HFFc6 (cell line): ENCODE measurements around the gene SLC37A3. TPM values are rescaled to one million over a fixed set of nuclear protein-coding genes. Genes with fewer than 3 reads are reported as not detected.
A peak's percentile ranks its signal among the peaks of the same experiment; 100 is the strongest.

Experiments used
- DNase-seq: peaks from one replicate; pipeline ENCODE4 v3.0.0-alpha.2; 2018
- H3K27ac Mint-ChIP-seq: 2 replicates; pipeline ENCODE4 v1.8.0; 2020; ENCODE audit warnings: mild to moderate bottlenecking, mixed read lengths
- H3K27me3 Mint-ChIP-seq: 2 replicates; pipeline ENCODE4 v1.8.0; 2021; ENCODE audit warnings: mild to moderate bottlenecking, moderate library complexity, mixed read lengths; ENCODE audit not compliant: insufficient read depth
- H3K36me3 Mint-ChIP-seq: 2 replicates; pipeline ENCODE4 v1.8.0; 2021; ENCODE audit warnings: low read depth, mixed read lengths
- H3K4me1 Mint-ChIP-seq: 2 replicates; pipeline ENCODE4 v1.8.0; 2020; ENCODE audit warnings: low read depth, mixed read lengths
- H3K4me3 Mint-ChIP-seq: 2 replicates; pipeline ENCODE4 v1.8.0; 2020; ENCODE audit warnings: mild to moderate bottlenecking, moderate library complexity, mixed read lengths
- H3K9me3 Mint-ChIP-seq: 2 replicates; pipeline ENCODE4 v1.8.0; 2020; ENCODE audit warnings: mild to moderate bottlenecking, mixed read lengths
- CTCF ChIP-seq: fragments of 200-600 bp; sonication (generic); IDR thresholded peaks from 2 replicates; pipeline ENCODE4 v1.5.0; 2021; ENCODE audit warnings: antibody characterized with exemption, mild to moderate bottlenecking
- total RNA-seq, 6 experiments: library from RNA; stranded (reverse); fragmentation: NEBNext Ultra II Directional; extraction: Animal tissue kit (Norgen Biotek cat#: 25700); gene quantifications; 2 replicates in 1 of 6; 3 replicates in 5 of 6; pipeline ENCODE4 v1.2.3, GENCODE V29; 2021

SLC37A3 gene
- total RNA-seq, 6 experiments from 2014 or later, result 26.3 to 32.8 (median 27.1) TPM

GRCh38 chr7:140398821-140399220 lies 491 bp upstream of the SLC37A3 start:
- H3K4me1 Mint-ChIP-seq, result peaks cover 33% of the 10 kb centered on the region
- H3K27ac Mint-ChIP-seq, result no peak overlapping the region

GRCh38 chr7:140393756-140394306 lies 4.5 kb downstream of the SLC37A3 start:
- no peak overlapping the region for H3K27ac Mint-ChIP-seq
- peaks cover 2% of the 10 kb centered on the region; the same call in 1 of the 2 replicates for H3K27me3 Mint-ChIP-seq
- no peaks in the 10 kb centered on the region for H3K36me3 Mint-ChIP-seq
- peaks cover 16% of the 10 kb centered on the region for H3K4me1 Mint-ChIP-seq
- TF ChIP-seq CTCF, result no peak
- H3K4me3 Mint-ChIP-seq, result no peak overlapping the region
- DNase-seq, result no peak
- no peaks in the 10 kb centered on the region for H3K9me3 Mint-ChIP-seq

More at GRCh38 chr7:140398821-140399220, 491 bp upstream of the SLC37A3 start:
- no peak for TF ChIP-seq CTCF
- no peak for DNase-seq
- no peaks in the 10 kb centered on the region for H3K9me3 Mint-ChIP-seq
- H3K36me3 Mint-ChIP-seq, result no peaks in the 10 kb centered on the region
- H3K4me3 Mint-ChIP-seq, result peak overlapping the region; percentile 96
- peaks cover 8% of the 10 kb centered on the region for H3K27me3 Mint-ChIP-seq

GRCh38 chr7:140391634-140392033 lies 6.7 kb downstream of the SLC37A3 start:
- Mint-ChIP-seq H3K27me3 (peaks cover 2% of the 10 kb centered on the region; the same call in 1 of the 2 replicates), H3K27ac (no peak overlapping the region), H3K9me3 (no peaks in the 10 kb centered on the region), H3K4me3 (no peak overlapping the region), H3K36me3 (no peaks in the 10 kb centered on the region), H3K4me1 (peaks cover 8% of the 10 kb centered on the region)
- no peak for TF ChIP-seq CTCF
- no peak for DNase-seq

GRCh38 chr7:140390466-140391190 lies 7.7 kb downstream of the SLC37A3 start:
- no peak for DNase-seq
- Mint-ChIP-seq H3K27me3 (no peaks in the 10 kb centered on the region), H3K4me3 (no peak overlapping the region), H3K4me1 (no peaks in the 10 kb centered on the region), H3K27ac (no peak overlapping the region), H3K9me3 (no peaks in the 10 kb centered on the region), H3K36me3 (no peaks in the 10 kb centered on the region)
- no peak for TF ChIP-seq CTCF

GRCh38 chr7:140390034-140390433 lies 8.3 kb downstream of the SLC37A3 start:
- H3K27ac Mint-ChIP-seq, result no peak overlapping the region
- H3K27me3 Mint-ChIP-seq, result no peaks in the 10 kb centered on the region
- peaks cover 6% of the 10 kb centered on the region; the same call in 1 of the 2 replicates for H3K4me1 Mint-ChIP-seq
- no peak overlapping the region for H3K4me3 Mint-ChIP-seq
- no peaks in the 10 kb centered on the region for H3K9me3 Mint-ChIP-seq
- H3K36me3 Mint-ChIP-seq, result no peaks in the 10 kb centered on the region
- DNase-seq, result no peak
- TF ChIP-seq CTCF, result no peak
